K562 (cell line): Measurements from ENCODE around the gene PCDH12. TPM values are rescaled to one million over a fixed set of nuclear protein-coding genes. Genes with fewer than 3 reads are reported as not detected.

Experiments
- L3MBTL2 ChIP-seq: fragments of 450-650 bp; IDR thresholded peaks from 2 replicates; pipeline ENCODE4 v1.6.1; 2016; ENCODE audit warnings: mild to moderate bottlenecking, moderate library complexity
- MCM3 ChIP-seq: fragments of 450-650 bp; IDR thresholded peaks from 2 replicates; pipeline ENCODE4 v1.6.1; 2016
- PHF20 ChIP-seq: fragments of 450-650 bp; IDR thresholded peaks from 2 replicates; pipeline ENCODE4 v1.6.1; 2018; ENCODE audit not compliant: partially characterized antibody
- polyA plus RNA-seq, 8 experiments: library from polyadenylated mRNA; depleted of rRNA in 4 of 8; stranded (reverse) in 5 of 8; unstranded in 3 of 8; fragments of >200 nt; fragmentation: Nextera tagmentation in 2 of 8; fragmentation: Illumina TruSeq in 1 of 8; extraction: Ambion mirVana in 2 of 8; extraction: Trizol in 1 of 8; gene quantifications; 2 replicates each; pipeline versions ENCODE4 v1.2.1 to v1.2.3, GENCODE V29; 2011 to 2014; ENCODE audit warnings: inconsistent platforms in 1 of 8, missing spikeins in 1 of 8
- total RNA-seq, 7 experiments: library from RNA; depleted of rRNA in 6 of 7; stranded (reverse); fragments of >200 nt in 6 of 7; fragmentation: Illumina TruSeq in 2 of 7; extraction: Trizol in 2 of 7; gene quantifications; 2 replicates each; pipeline versions ENCODE4 v1.2.1 to v1.2.3, GENCODE V29; 2011 to 2021; ENCODE audit warnings: low replicate concordance in 1 of 7
- TF ChIP-seq, protein P1 (sequence below): fragments of 200-600 bp; sonication (generic); IDR thresholded peaks from one replicate; pipeline ENCODE4 v1.6.1; 2012; ENCODE audit warnings: mild to moderate bottlenecking, low read depth, low read length, inconsistent platforms
- TF ChIP-seq, protein P2 (sequence below): sonication (generic); formaldehyde crosslinking; IDR thresholded peaks from 2 replicates; pipeline ENCODE4 v1.8.0; 2023; ENCODE audit warnings: missing genetic modification reagents, mild to moderate bottlenecking, borderline replicate concordance
- TF ChIP-seq, protein P3 (sequence below), 2 experiments: IDR thresholded peaks; 2 replicates each; pipeline ENCODE4 v1.6.1; 2012; ENCODE audit warnings: improper control_type of control experiment in 2 of 2, low read depth in 2 of 2, low read length in 2 of 2, borderline replicate concordance in 1 of 2

PCDH12 gene
- total and polyA plus RNA-seq, 9 of the 15 experiments (the other 6 are each of a cell fraction or from before 2014, with no cell fraction given), result 0.01 to 0.04 (median 0.01) TPM; not detected in 4

DNA sequence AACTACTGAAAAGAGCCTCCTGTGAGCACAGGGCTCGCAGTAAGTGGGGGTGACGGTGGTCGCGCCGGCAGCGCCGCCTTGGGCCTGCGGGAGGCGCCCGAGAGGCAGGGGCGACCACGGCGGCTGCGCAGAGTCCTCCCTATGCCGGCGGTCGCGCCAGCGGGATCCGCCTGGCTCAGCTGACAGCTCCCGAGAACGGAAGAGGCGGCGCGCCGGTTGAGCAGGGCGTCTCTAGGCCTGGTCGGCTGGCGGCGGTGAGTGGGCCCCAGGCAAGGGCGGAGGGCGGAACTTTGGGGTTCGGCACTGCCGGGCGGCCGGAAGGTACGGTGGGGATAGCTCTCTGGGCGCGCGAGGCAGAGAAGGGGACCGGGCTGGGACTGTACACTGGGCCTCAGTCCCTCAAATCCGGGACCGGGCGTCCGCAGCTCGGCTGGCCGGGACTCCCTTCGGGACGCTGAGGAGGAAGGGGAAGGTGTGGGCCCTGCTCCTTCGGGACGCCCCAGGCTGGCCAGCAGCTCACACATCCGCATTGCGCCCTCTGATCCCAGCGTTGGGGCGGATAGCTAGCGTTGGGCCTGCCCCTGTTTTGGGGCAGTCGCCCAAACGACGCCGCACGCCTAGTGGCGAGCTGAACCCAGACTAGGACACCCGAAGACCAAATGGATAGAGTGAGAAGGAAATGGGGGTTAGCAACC is 11.1 kb upstream of the PCDH12 start, which contains the start of gene RNF14 (continued):
- TF ChIP-seq, protein P1, sequence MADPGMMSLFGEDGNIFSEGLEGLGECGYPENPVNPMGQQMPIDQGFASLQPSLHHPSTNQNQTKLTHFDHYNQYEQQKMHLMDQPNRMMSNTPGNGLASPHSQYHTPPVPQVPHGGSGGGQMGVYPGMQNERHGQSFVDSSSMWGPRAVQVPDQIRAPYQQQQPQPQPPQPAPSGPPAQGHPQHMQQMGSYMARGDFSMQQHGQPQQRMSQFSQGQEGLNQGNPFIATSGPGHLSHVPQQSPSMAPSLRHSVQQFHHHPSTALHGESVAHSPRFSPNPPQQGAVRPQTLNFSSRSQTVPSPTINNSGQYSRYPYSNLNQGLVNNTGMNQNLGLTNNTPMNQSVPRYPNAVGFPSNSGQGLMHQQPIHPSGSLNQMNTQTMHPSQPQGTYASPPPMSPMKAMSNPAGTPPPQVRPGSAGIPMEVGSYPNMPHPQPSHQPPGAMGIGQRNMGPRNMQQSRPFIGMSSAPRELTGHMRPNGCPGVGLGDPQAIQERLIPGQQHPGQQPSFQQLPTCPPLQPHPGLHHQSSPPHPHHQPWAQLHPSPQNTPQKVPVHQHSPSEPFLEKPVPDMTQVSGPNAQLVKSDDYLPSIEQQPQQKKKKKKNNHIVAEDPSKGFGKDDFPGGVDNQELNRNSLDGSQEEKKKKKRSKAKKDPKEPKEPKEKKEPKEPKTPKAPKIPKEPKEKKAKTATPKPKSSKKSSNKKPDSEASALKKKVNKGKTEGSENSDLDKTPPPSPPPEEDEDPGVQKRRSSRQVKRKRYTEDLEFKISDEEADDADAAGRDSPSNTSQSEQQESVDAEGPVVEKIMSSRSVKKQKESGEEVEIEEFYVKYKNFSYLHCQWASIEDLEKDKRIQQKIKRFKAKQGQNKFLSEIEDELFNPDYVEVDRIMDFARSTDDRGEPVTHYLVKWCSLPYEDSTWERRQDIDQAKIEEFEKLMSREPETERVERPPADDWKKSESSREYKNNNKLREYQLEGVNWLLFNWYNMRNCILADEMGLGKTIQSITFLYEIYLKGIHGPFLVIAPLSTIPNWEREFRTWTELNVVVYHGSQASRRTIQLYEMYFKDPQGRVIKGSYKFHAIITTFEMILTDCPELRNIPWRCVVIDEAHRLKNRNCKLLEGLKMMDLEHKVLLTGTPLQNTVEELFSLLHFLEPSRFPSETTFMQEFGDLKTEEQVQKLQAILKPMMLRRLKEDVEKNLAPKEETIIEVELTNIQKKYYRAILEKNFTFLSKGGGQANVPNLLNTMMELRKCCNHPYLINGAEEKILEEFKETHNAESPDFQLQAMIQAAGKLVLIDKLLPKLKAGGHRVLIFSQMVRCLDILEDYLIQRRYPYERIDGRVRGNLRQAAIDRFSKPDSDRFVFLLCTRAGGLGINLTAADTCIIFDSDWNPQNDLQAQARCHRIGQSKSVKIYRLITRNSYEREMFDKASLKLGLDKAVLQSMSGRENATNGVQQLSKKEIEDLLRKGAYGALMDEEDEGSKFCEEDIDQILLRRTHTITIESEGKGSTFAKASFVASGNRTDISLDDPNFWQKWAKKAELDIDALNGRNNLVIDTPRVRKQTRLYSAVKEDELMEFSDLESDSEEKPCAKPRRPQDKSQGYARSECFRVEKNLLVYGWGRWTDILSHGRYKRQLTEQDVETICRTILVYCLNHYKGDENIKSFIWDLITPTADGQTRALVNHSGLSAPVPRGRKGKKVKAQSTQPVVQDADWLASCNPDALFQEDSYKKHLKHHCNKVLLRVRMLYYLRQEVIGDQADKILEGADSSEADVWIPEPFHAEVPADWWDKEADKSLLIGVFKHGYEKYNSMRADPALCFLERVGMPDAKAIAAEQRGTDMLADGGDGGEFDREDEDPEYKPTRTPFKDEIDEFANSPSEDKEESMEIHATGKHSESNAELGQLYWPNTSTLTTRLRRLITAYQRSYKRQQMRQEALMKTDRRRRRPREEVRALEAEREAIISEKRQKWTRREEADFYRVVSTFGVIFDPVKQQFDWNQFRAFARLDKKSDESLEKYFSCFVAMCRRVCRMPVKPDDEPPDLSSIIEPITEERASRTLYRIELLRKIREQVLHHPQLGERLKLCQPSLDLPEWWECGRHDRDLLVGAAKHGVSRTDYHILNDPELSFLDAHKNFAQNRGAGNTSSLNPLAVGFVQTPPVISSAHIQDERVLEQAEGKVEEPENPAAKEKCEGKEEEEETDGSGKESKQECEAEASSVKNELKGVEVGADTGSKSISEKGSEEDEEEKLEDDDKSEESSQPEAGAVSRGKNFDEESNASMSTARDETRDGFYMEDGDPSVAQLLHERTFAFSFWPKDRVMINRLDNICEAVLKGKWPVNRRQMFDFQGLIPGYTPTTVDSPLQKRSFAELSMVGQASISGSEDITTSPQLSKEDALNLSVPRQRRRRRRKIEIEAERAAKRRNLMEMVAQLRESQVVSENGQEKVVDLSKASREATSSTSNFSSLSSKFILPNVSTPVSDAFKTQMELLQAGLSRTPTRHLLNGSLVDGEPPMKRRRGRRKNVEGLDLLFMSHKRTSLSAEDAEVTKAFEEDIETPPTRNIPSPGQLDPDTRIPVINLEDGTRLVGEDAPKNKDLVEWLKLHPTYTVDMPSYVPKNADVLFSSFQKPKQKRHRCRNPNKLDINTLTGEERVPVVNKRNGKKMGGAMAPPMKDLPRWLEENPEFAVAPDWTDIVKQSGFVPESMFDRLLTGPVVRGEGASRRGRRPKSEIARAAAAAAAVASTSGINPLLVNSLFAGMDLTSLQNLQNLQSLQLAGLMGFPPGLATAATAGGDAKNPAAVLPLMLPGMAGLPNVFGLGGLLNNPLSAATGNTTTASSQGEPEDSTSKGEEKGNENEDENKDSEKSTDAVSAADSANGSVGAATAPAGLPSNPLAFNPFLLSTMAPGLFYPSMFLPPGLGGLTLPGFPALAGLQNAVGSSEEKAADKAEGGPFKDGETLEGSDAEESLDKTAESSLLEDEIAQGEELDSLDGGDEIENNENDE, result no peak
- TF ChIP-seq, protein P2, sequence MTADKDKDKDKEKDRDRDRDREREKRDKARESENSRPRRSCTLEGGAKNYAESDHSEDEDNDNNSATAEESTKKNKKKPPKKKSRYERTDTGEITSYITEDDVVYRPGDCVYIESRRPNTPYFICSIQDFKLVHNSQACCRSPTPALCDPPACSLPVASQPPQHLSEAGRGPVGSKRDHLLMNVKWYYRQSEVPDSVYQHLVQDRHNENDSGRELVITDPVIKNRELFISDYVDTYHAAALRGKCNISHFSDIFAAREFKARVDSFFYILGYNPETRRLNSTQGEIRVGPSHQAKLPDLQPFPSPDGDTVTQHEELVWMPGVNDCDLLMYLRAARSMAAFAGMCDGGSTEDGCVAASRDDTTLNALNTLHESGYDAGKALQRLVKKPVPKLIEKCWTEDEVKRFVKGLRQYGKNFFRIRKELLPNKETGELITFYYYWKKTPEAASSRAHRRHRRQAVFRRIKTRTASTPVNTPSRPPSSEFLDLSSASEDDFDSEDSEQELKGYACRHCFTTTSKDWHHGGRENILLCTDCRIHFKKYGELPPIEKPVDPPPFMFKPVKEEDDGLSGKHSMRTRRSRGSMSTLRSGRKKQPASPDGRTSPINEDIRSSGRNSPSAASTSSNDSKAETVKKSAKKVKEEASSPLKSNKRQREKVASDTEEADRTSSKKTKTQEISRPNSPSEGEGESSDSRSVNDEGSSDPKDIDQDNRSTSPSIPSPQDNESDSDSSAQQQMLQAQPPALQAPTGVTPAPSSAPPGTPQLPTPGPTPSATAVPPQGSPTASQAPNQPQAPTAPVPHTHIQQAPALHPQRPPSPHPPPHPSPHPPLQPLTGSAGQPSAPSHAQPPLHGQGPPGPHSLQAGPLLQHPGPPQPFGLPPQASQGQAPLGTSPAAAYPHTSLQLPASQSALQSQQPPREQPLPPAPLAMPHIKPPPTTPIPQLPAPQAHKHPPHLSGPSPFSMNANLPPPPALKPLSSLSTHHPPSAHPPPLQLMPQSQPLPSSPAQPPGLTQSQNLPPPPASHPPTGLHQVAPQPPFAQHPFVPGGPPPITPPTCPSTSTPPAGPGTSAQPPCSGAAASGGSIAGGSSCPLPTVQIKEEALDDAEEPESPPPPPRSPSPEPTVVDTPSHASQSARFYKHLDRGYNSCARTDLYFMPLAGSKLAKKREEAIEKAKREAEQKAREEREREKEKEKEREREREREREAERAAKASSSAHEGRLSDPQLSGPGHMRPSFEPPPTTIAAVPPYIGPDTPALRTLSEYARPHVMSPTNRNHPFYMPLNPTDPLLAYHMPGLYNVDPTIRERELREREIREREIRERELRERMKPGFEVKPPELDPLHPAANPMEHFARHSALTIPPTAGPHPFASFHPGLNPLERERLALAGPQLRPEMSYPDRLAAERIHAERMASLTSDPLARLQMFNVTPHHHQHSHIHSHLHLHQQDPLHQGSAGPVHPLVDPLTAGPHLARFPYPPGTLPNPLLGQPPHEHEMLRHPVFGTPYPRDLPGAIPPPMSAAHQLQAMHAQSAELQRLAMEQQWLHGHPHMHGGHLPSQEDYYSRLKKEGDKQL (CRISPR knock-in tag), result no peak
- TF ChIP-seq, protein P3, sequence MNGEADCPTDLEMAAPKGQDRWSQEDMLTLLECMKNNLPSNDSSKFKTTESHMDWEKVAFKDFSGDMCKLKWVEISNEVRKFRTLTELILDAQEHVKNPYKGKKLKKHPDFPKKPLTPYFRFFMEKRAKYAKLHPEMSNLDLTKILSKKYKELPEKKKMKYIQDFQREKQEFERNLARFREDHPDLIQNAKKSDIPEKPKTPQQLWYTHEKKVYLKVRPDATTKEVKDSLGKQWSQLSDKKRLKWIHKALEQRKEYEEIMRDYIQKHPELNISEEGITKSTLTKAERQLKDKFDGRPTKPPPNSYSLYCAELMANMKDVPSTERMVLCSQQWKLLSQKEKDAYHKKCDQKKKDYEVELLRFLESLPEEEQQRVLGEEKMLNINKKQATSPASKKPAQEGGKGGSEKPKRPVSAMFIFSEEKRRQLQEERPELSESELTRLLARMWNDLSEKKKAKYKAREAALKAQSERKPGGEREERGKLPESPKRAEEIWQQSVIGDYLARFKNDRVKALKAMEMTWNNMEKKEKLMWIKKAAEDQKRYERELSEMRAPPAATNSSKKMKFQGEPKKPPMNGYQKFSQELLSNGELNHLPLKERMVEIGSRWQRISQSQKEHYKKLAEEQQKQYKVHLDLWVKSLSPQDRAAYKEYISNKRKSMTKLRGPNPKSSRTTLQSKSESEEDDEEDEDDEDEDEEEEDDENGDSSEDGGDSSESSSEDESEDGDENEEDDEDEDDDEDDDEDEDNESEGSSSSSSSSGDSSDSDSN (IDR thresholded peaks at IDR 0.05; ENCODE audit: borderline replicate concordance in 1 of 2, low read depth in 2 of 2, low read length in 2 of 2), result peak; percentile 73 to 74; a peak in 3 of 4 replicates
- TF ChIP-seq MCM3 (no peak), PHF20 (peak; percentile 83), L3MBTL2 (peak; percentile 62)
